Prostate gland (tissue), 2 donors: ENCODE data around the gene PSPH. TPM values are rescaled to one million over a fixed set of nuclear protein-coding genes. Genes with fewer than 3 reads are reported as not detected.
"Not testable (repeated sequence)": the region's sequence is repeated elsewhere in the genome, so short reads cannot be mapped to it uniquely, and the experiment has no call there.

ENCODE experiments used
- DNase-seq: peaks from one replicate; pipeline ENCODE4 v3.0.0-alpha.2; 2019; ENCODE audit warnings: low spot score
- H3K27ac ChIP-seq, 2 donors: fragments of 200-600 bp; sonication (generic); 2 replicates each; pipeline ENCODE4 v1.5.1; 2017 to 2019
- H3K27me3 ChIP-seq: fragments of 200-600 bp; sonication (generic); replicated peaks from 2 replicates; pipeline ENCODE4 v1.5.1; 2019; ENCODE audit not compliant: insufficient read depth
- H3K36me3 ChIP-seq, 2 donors: fragments of 200-600 bp; sonication (generic); 1 replicate in 1 of 2; 2 replicates in 1 of 2; pipeline versions ENCODE4 v1.5.1 to v1.8.1; 2017 to 2019
- H3K4me1 ChIP-seq: fragments of 200-600 bp; sonication (generic); replicated peaks from 2 replicates; pipeline ENCODE4 v1.5.1; 2019
- H3K4me3 ChIP-seq, 2 donors: fragments of 200-600 bp; sonication (generic); 2 replicates each; pipeline ENCODE4 v1.5.1; 2017 to 2019
- H3K9me3 ChIP-seq: fragments of 200-600 bp; sonication (generic); 2 replicates; pipeline ENCODE4 v1.5.1; 2017
- CTCF ChIP-seq, 4 experiments: fragments of 200-600 bp in 2 of 4; fragments of 450-650 bp in 2 of 4; sonication (generic) in 2 of 4; IDR thresholded peaks; 1 replicate in 3 of 4; 2 replicates in 1 of 4; pipeline ENCODE4 v1.5.1; 2016 to 2019; ENCODE audit warnings: antibody characterized with exemption in 4 of 4, mild to moderate bottlenecking in 2 of 4, moderate library complexity in 2 of 4
- POLR2A ChIP-seq: fragments of 450-650 bp; IDR thresholded peaks from one replicate; pipeline ENCODE4 v1.6.1; 2016; ENCODE audit warnings: antibody characterized with exemption, mild to moderate bottlenecking
- POLR2AphosphoS5 ChIP-seq: sonication (generic); formaldehyde crosslinking; IDR thresholded peaks from one replicate; pipeline ENCODE4 v1.6.1; 2017; ENCODE audit warnings: antibody characterized with exemption
- WGBS: methylation state at CpG from one replicate; pipeline ENCODE4 v1.1.5; 2018; 5-methylcytosine and 5-hydroxymethylcytosine counted together
- intact Hi-C: fragments of 100-400 bp; cut with DNase I; formaldehyde crosslinking; loops from one replicate; pipeline ENCODE4 v1.14.2; 2022
- total RNA-seq, 2 donors: library from RNA; depleted of rRNA; stranded (reverse); fragments of >200 nt; gene quantifications; one replicate each; pipeline ENCODE4 v1.1.0, GENCODE V29; 2016

Gene PSPH
- total RNA-seq, 2 donors from 2014 or later, result 25.8 to 47.1 TPM

DNA sequence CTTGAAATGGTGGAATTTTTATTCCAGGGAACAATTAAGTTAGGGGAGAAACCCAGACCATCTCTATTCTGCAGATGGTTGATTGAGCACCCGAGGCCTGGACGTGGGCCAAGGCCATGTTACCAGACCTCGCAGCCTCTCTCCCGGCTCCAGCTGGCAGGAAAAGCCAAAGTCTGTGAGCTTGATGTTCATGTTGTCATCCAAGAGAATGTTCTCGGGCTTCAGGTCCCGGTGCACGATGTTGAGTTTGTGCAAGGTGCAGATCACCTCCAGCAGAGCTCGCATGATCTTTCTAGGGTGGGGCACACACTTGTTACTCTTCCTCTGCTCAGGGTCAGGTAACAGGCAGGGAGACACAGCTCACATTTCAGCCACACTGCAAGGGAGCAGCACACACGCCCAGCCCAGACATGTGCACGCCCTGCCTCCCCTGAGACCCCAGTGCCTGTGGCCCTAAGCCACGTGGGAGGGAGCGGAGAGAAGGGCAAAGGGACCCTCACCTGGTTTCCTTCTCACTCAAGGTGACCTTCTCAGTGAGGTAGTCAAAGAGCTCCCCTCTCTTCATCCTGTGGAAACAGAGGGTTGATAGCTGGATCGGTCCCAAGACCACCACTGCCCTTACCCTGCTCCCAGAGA is 32.0 kb upstream of the PSPH start:
- TF ChIP-seq POLR2AphosphoS5 (no peak), CTCF (IDR thresholded peaks at IDR 0.05) (no peak), POLR2A (no peak)
- Histone ChIP-seq H3K36me3 (peaks cover 0 to 4% of the 10 kb centered on the region in 2 donors), H3K27me3 (no peaks in the 10 kb centered on the region), H3K27ac (no peak overlapping the region), H3K4me3 (no peak overlapping the region), H3K9me3 (no peaks in the 10 kb centered on the region), H3K4me1 (peaks cover 11% of the 10 kb centered on the region)
- intact Hi-C loops, result no loop called here
- 56% methylated on average over 13 of the region's 13 CpGs for WGBS
- DNase-seq, result no peak

DNA sequence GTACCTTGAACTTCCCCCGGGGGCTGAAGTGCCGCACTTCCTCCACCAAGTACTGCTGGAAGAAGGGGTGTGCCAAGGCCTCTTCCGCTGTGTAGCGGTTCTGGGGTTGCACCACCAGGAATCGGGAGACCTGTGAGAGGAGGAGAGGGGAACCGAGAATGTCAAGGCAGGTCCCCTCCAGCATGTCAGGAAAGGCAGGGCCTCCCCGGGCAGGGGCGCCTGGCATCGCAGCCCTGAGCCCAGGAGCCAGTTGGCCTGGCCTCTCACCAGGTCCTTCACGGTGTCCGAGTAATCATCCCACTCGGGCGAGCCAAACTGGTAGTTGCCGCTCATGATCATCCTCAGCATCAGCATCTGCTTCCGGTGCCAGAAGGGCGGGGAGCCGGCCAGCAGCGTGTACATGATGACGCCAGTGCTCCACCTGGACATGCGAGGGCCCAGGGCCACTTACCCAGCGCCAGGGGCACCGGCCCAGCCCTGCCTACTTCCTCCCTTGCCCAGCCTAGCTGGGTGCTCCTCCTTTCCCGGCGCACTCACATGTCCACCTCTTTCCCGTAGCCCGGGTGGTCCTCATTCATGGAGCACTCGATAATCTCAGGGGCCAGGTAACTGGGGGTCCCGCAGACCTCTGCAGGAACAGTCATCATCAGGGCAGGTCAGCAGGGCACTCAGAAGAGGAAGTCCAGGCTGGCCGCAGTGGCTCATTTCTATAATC is 30.5 kb upstream of the PSPH start:
- Histone ChIP-seq H3K36me3 (peaks cover 0 to 4% of the 10 kb centered on the region in 2 donors), H3K4me3 (no peak overlapping the region), H3K4me1 (peaks cover 11% of the 10 kb centered on the region), H3K9me3 (no peaks in the 10 kb centered on the region), H3K27ac (no peak overlapping the region), H3K27me3 (no peaks in the 10 kb centered on the region)
- TF ChIP-seq POLR2AphosphoS5, result no peak
- no peak for TF ChIP-seq POLR2A
- no peak for TF ChIP-seq CTCF (IDR thresholded peaks at IDR 0.05)
- no peak for DNase-seq
- WGBS, result 92% methylated on average over 29 of the region's 29 CpGs
- intact Hi-C loops, result no loop called here

- H3K4me3 ChIP-seq, DNase-seq, H3K27me3 ChIP-seq, H3K36me3 ChIP-seq, intact Hi-C loops, H3K9me3 ChIP-seq: not testable (repeated sequence)
- WGBS, result 93% methylated on average over 26 of the region's 28 CpGs
- peaks cover 11% of the 10 kb centered on the region for H3K4me1 ChIP-seq
- peak overlapping the region; percentile 68 to 72 for H3K27ac ChIP-seq
These were observed 29.6 kb upstream of the PSPH start for GRCh38 chr7:56080726-56081435.

- intact Hi-C loops, result loop anchor here (10.0 kb wide), 2 partner anchors 195 to 435 kb away; partner anchors contain the start of gene ZNF713
- Histone ChIP-seq H3K27me3 (no peaks in the 10 kb centered on the region), H3K4me3 (no peak overlapping the region), H3K36me3 (peaks cover 0 to 4% of the 10 kb centered on the region in 2 donors), H3K4me1 (peaks cover 14% of the 10 kb centered on the region), H3K27ac (peak overlapping the region; percentile 72 to 76), H3K9me3 (no peaks in the 10 kb centered on the region)
- WGBS, result 18% methylated on average over 12 of the region's 12 CpGs
- TF ChIP-seq CTCF (IDR thresholded peaks at IDR 0.05), result peak in 3 of 4 experiments; percentile 54 to 74 (median 65)
- peak; percentile 69 for TF ChIP-seq POLR2AphosphoS5
- TF ChIP-seq POLR2A, result no peak
- DNase-seq, result peak; percentile 81
These were observed 28.4 kb upstream of the PSPH start for GRCh38 chr7:56079450-56080185.

DNA sequence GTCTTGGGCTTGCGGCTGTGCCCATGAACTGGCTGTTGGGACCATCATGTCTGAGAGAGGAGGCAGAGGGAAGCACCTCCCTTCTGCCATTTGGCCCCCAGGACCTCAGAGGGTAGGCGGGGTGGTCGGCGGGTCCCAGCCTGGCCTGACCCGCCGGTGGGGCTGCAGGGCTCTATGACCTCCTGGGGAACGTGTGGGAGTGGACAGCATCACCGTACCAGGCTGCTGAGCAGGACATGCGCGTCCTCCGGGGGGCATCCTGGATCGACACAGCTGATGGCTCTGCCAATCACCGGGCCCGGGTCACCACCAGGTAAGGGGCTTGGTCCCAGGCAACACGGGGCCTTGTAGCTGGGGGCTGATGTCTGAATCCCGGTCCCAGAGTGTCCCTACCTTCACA is 27.0 kb upstream of the PSPH start:
- Histone ChIP-seq H3K36me3 (peaks cover 0 to 4% of the 10 kb centered on the region in 2 donors), H3K27me3 (no peaks in the 10 kb centered on the region), H3K27ac (peak overlapping the region; percentile 72 to 76), H3K4me1 (peaks cover 16% of the 10 kb centered on the region), H3K9me3 (no peaks in the 10 kb centered on the region), H3K4me3 (no peak overlapping the region)
- DNase-seq, result no peak
- intact Hi-C loops, result loop anchor here (10.0 kb wide), 2 partner anchors 193 to 433 kb away; partner anchors contain the start of gene ZNF713
- no peak for TF ChIP-seq POLR2A
- TF ChIP-seq CTCF (IDR thresholded peaks at IDR 0.05), result no peak
- no peak for TF ChIP-seq POLR2AphosphoS5
- 96% methylated on average over 16 of the region's 16 CpGs for WGBS
